ENCODE data around the gene DCDC2B. TPM values are rescaled to one million over a fixed set of nuclear protein-coding genes. Genes with fewer than 3 reads are reported as not detected.

The DCDC2B gene
- total and polyA plus RNA-seq, 9 of the 15 experiments (the other 6 are each of a cell fraction or from before 2014, with no cell fraction given): not detected

DNA sequence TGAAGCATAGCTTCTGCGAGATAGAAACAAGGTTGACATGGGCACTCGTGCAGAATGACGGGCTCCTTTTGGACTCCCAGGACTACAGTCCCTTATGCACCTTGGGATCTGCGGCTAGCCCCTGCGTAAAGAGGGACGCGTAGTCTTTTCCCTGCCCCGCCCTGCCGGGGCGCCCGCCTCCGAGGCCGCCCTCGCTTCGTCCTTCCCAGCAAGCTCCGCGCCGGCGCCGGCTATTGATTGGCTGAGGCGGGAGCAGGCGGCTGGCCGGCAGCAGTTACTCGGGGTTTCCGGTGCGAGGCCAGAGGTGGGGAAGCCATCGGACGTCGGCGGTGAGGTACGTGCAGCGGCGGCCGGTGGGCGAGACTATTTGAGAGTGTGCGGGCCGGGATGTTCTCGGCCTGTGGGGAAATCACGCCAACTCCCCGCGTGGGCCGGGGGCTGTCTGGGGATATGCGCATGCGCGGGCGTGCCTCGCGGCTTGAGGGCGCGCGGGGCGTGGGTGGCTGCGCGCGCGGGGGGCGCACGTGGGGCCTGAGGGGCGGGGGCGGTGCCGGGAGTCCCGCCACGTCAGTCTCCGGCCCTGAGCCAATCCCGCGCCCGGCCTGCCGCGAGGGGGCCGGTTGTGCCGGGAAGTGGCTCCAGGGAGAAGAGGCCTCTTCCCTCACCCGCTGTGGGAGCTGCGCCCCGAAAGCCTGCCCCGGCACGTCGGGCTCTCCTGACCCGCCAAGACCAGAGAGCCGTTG lies 29.3 kb upstream of the DCDC2B start, which contains the start of gene TXLNA (continued):
- TF ChIP-seq, protein P1, sequence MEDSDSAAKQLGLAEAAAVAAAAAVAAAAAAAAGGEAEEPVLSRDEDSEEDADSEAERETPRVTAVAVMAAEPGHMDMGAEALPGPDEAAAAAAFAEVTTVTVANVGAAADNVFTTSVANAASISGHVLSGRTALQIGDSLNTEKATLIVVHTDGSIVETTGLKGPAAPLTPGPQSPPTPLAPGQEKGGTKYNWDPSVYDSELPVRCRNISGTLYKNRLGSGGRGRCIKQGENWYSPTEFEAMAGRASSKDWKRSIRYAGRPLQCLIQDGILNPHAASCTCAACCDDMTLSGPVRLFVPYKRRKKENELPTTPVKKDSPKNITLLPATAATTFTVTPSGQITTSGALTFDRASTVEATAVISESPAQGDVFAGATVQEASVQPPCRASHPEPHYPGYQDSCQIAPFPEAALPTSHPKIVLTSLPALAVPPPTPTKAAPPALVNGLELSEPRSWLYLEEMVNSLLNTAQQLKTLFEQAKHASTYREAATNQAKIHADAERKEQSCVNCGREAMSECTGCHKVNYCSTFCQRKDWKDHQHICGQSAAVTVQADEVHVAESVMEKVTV (CRISPR knock-in tag; IDR thresholded peaks at IDR 0.05): no peak
- TF ChIP-seq, protein P2, sequence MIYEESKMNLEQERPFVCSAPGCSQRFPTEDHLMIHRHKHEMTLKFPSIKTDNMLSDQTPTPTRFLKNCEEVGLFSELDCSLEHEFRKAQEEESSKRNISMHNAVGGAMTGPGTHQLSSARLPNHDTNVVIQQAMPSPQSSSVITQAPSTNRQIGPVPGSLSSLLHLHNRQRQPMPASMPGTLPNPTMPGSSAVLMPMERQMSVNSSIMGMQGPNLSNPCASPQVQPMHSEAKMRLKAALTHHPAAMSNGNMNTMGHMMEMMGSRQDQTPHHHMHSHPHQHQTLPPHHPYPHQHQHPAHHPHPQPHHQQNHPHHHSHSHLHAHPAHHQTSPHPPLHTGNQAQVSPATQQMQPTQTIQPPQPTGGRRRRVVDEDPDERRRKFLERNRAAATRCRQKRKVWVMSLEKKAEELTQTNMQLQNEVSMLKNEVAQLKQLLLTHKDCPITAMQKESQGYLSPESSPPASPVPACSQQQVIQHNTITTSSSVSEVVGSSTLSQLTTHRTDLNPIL (CRISPR knock-in tag; IDR thresholded peaks at IDR 0.05): no peak
- peak; percentile 56 for TF ChIP-seq PRPF4 (IDR thresholded peaks at IDR 0.05; ENCODE audit: insufficient read depth, low read depth, low read length, poor library complexity, severe bottlenecking)
- 0 out of 2 replicates have a peak, but pooled peaks have one; percentile 44 for TF ChIP-seq ZNF583 (CRISPR knock-in tag; IDR thresholded peaks at IDR 0.05)
- TF ChIP-seq ZNF212 (CRISPR knock-in tag; IDR thresholded peaks at IDR 0.05): no peak
- TF ChIP-seq ZNF184 (CRISPR knock-in tag; IDR thresholded peaks at IDR 0.05): no peak
- TF ChIP-seq ETS2 (tag; IDR thresholded peaks at IDR 0.05; ENCODE audit: borderline replicate concordance, poor library complexity, severe bottlenecking): no peak
- TF ChIP-seq ZNF224 (CRISPR knock-in tag; IDR thresholded peaks at IDR 0.05): no peak
- TF ChIP-seq FOXA3 (CRISPR knock-in tag; conservative IDR thresholded peaks at IDR 0.05 in 1 of 2, IDR thresholded peaks at IDR 0.05 in 1 of 2): no peak; a peak in 1 of 4 replicates
- TF ChIP-seq ZNF644 (tag; IDR thresholded peaks at IDR 0.05; ENCODE audit: low read depth): peak; percentile 42
- 0 out of 2 replicates have a peak, but pooled peaks have one; percentile 10 for TF ChIP-seq RUNX1 (IDR thresholded peaks at IDR 0.05; ENCODE audit: low read depth)
- TF ChIP-seq HMGN3 (IDR thresholded peaks at IDR 0.05; ENCODE audit: borderline replicate concordance, extremely low read depth, insufficient read length, low read depth, low read length): peak; percentile 81
- peak; percentile 80; the same call in 1 of the 2 replicates for TF ChIP-seq CTBP1 (IDR thresholded peaks at IDR 0.05; ENCODE audit: borderline replicate concordance)
- TF ChIP-seq, protein P3, sequence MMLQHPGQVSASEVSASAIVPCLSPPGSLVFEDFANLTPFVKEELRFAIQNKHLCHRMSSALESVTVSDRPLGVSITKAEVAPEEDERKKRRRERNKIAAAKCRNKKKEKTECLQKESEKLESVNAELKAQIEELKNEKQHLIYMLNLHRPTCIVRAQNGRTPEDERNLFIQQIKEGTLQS (IDR thresholded peaks at IDR 0.05): no peak
- TF ChIP-seq, protein P3 (CRISPR knock-in tag; conservative IDR thresholded peaks at IDR 0.05): 0 out of 2 replicates have a peak, but pooled peaks have one; percentile 78
- no peak for TF ChIP-seq NCOA2 (IDR thresholded peaks at IDR 0.05; ENCODE audit: partially characterized antibody in 2 of 2)
- no peak for TF ChIP-seq SMAD3 (CRISPR knock-in tag; conservative IDR thresholded peaks at IDR 0.05)
- peak; percentile 90 for TF ChIP-seq RBM25 (IDR thresholded peaks at IDR 0.05; ENCODE audit: low read depth, low read length, severe bottlenecking)
- peak; percentile 87 for TF ChIP-seq HDAC8 (tag; IDR thresholded peaks at IDR 0.05)
- TF ChIP-seq XRCC5 (IDR thresholded peaks at IDR 0.05; ENCODE audit: low read depth, low read length): no peak
- no peak for TF ChIP-seq BACH1 (tag; IDR thresholded peaks at IDR 0.05)
- TF ChIP-seq, protein P4, sequence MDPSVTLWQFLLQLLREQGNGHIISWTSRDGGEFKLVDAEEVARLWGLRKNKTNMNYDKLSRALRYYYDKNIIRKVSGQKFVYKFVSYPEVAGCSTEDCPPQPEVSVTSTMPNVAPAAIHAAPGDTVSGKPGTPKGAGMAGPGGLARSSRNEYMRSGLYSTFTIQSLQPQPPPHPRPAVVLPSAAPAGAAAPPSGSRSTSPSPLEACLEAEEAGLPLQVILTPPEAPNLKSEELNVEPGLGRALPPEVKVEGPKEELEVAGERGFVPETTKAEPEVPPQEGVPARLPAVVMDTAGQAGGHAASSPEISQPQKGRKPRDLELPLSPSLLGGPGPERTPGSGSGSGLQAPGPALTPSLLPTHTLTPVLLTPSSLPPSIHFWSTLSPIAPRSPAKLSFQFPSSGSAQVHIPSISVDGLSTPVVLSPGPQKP (CRISPR knock-in tag; IDR thresholded peaks at IDR 0.05): no peak

All from K562 (cell line).